ENCODE results near the gene PTPRK. TPM values are rescaled to one million over a fixed set of nuclear protein-coding genes. Genes with fewer than 3 reads are reported as not detected.

Gene PTPRK
- total and polyA plus RNA-seq, 5 donors from 2014 or later: 0.16 to 1.0 (median 0.45) TPM; not detected in 1

DNA sequence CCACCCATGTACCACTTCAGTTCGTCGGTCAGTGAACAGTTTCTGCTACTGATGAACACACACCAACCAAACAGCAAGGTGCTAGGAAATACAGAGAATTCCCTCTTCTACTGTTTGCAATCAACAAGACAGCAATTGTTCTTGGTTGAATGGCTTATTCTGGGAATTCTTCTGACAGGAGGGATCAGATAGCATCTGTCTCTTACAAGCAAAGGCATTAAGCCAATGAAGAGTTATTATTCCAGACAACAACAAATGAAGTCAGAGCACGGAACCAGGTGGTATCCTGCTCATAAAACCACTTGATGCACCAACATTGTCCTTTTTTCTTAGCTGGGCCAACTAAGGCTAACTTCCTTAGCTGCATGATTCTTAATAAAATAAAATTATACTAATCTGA, 37.8 kb downstream of the PTPRK start:
- Histone ChIP-seq H3K4me3 (ENCODE audit: low read depth, low read length) (no peak overlapping the region), H3K27me3 (ENCODE audit: control insufficient read depth, insufficient read depth, low read length) (no peaks in the 10 kb centered on the region), H3K4me1 (ENCODE audit: control insufficient read depth, insufficient read depth, low read length, poor library complexity, severe bottlenecking) (peaks cover 5% of the 10 kb centered on the region), H3K9me3 (ENCODE audit: control insufficient read depth in 2 of 2, low read length in 2 of 2) (no peaks in the 10 kb centered on the region), H3K27ac (ENCODE audit: insufficient read depth, low read length, poor library complexity, severe bottlenecking) (no peak overlapping the region), H3K36me3 (ENCODE audit: control insufficient read depth, insufficient read depth, low read length) (no peaks in the 10 kb centered on the region)
- ATAC-seq (ENCODE audit: low read depth in 2 of 2) (no peak), DNase-seq (no peak)
- no peaks in the 10 kb centered on the region for H3K36me3 Mint-ChIP-seq
- H3K4me3 Mint-ChIP-seq: no peak overlapping the region
- no peak overlapping the region for H3K27ac Mint-ChIP-seq
- no peaks in the 10 kb centered on the region for H3K27me3 Mint-ChIP-seq
- peaks cover 0 to 10% (median 3%) of the 10 kb centered on the region in 4 donors for H3K4me1 Mint-ChIP-seq
- peaks cover 0 to 4% (median 0%) of the 10 kb centered on the region in 7 donors for H3K9me3 Mint-ChIP-seq

GRCh38 chr6:128479991-128480390, 40.4 kb downstream of the PTPRK start:
- DNase-seq: no peak
- Histone ChIP-seq H3K27me3 (ENCODE audit: control insufficient read depth, insufficient read depth, low read length) (no peaks in the 10 kb centered on the region), H3K9me3 (ENCODE audit: control insufficient read depth in 2 of 2, low read length in 2 of 2) (no peaks in the 10 kb centered on the region), H3K4me3 (ENCODE audit: low read depth, low read length) (no peak overlapping the region), H3K4me1 (ENCODE audit: control insufficient read depth, insufficient read depth, low read length, poor library complexity, severe bottlenecking) (peaks cover 5% of the 10 kb centered on the region), H3K27ac (ENCODE audit: insufficient read depth, low read length, poor library complexity, severe bottlenecking) (no peak overlapping the region), H3K36me3 (ENCODE audit: control insufficient read depth, insufficient read depth, low read length) (no peaks in the 10 kb centered on the region)
- H3K36me3 Mint-ChIP-seq: no peaks in the 10 kb centered on the region
- H3K27me3 Mint-ChIP-seq: no peaks in the 10 kb centered on the region
- no peak overlapping the region for H3K4me3 Mint-ChIP-seq
- peaks cover 0 to 10% (median 3%) of the 10 kb centered on the region in 4 donors for H3K4me1 Mint-ChIP-seq
- no peak overlapping the region for H3K27ac Mint-ChIP-seq
- peaks cover 0 to 4% (median 0%) of the 10 kb centered on the region in 7 donors for H3K9me3 Mint-ChIP-seq
- ATAC-seq (ENCODE audit: low read depth in 2 of 2): no peak

- H3K9me3 Mint-ChIP-seq: peaks cover 0 to 4% (median 0%) of the 10 kb centered on the region in 7 donors
- no peak overlapping the region for H3K27ac ChIP-seq (ENCODE audit: insufficient read depth, low read length, poor library complexity, severe bottlenecking)
- DNase-seq (no peak), ATAC-seq (ENCODE audit: low read depth in 2 of 2) (no peak)
- no peaks in the 10 kb centered on the region for H3K27me3 ChIP-seq (ENCODE audit: control insufficient read depth, insufficient read depth, low read length)
- peak overlapping the region; percentile 46 for H3K4me3 ChIP-seq (ENCODE audit: low read depth, low read length)
- no peak overlapping the region for H3K27ac Mint-ChIP-seq
- H3K36me3 ChIP-seq (ENCODE audit: control insufficient read depth, insufficient read depth, low read length): no peaks in the 10 kb centered on the region
- H3K4me1 Mint-ChIP-seq: peaks cover 0 to 10% (median 3%) of the 10 kb centered on the region in 4 donors
- H3K36me3 Mint-ChIP-seq: no peaks in the 10 kb centered on the region
- no peaks in the 10 kb centered on the region for H3K27me3 Mint-ChIP-seq
- no peaks in the 10 kb centered on the region for H3K9me3 ChIP-seq (ENCODE audit: control insufficient read depth in 2 of 2, low read length in 2 of 2)
- H3K4me1 ChIP-seq (ENCODE audit: control insufficient read depth, insufficient read depth, low read length, poor library complexity, severe bottlenecking): peaks cover 5% of the 10 kb centered on the region
- H3K4me3 Mint-ChIP-seq: peak overlapping the region in 2 of 4 donors; percentile 53 to 75
These were observed 41.2 kb downstream of the PTPRK start for GRCh38 chr6:128479048-128479666.

GRCh38 chr6:128478230-128479047, 42.0 kb downstream of the PTPRK start:
- H3K36me3 Mint-ChIP-seq: no peaks in the 10 kb centered on the region
- peak overlapping the region; percentile 46 for H3K4me3 ChIP-seq (ENCODE audit: low read depth, low read length)
- H3K36me3 ChIP-seq (ENCODE audit: control insufficient read depth, insufficient read depth, low read length): no peaks in the 10 kb centered on the region
- ATAC-seq (ENCODE audit: low read depth in 2 of 2) (peak in 1 of 2 donors; percentile 21), DNase-seq (peak in 1 of 3 donors; percentile 28)
- H3K4me3 Mint-ChIP-seq: peak overlapping the region in 3 of 4 donors; percentile 29 to 75 (median 53)
- no peaks in the 10 kb centered on the region for H3K27me3 ChIP-seq (ENCODE audit: control insufficient read depth, insufficient read depth, low read length)
- H3K27me3 Mint-ChIP-seq: no peaks in the 10 kb centered on the region
- no peak overlapping the region for H3K27ac ChIP-seq (ENCODE audit: insufficient read depth, low read length, poor library complexity, severe bottlenecking)
- H3K9me3 ChIP-seq (ENCODE audit: control insufficient read depth in 2 of 2, low read length in 2 of 2): no peaks in the 10 kb centered on the region
- peak overlapping the region in 2 of 3 donors; percentile 3 to 21 for H3K27ac Mint-ChIP-seq
- peaks cover 5% of the 10 kb centered on the region for H3K4me1 ChIP-seq (ENCODE audit: control insufficient read depth, insufficient read depth, low read length, poor library complexity, severe bottlenecking)
- H3K9me3 Mint-ChIP-seq: peaks cover 0 to 4% (median 0%) of the 10 kb centered on the region in 7 donors
- peaks cover 0 to 10% (median 3%) of the 10 kb centered on the region in 4 donors for H3K4me1 Mint-ChIP-seq

GRCh38 chr6:128474933-128475332, 45.5 kb downstream of the PTPRK start:
- no peaks in the 10 kb centered on the region for H3K36me3 Mint-ChIP-seq
- peaks cover 0 to 1% (median 0%) of the 10 kb centered on the region in 7 donors for H3K9me3 Mint-ChIP-seq
- no peak for DNase-seq
- H3K4me3 Mint-ChIP-seq: no peak overlapping the region
- no peak overlapping the region for H3K27ac Mint-ChIP-seq
- Histone ChIP-seq H3K27me3 (ENCODE audit: control insufficient read depth, insufficient read depth, low read length) (no peaks in the 10 kb centered on the region), H3K36me3 (ENCODE audit: control insufficient read depth, insufficient read depth, low read length) (no peaks in the 10 kb centered on the region), H3K27ac (ENCODE audit: insufficient read depth, low read length, poor library complexity, severe bottlenecking) (no peak overlapping the region), H3K9me3 (ENCODE audit: control insufficient read depth in 2 of 2, low read length in 2 of 2) (no peaks in the 10 kb centered on the region), H3K4me3 (ENCODE audit: low read depth, low read length) (no peak overlapping the region), H3K4me1 (ENCODE audit: control insufficient read depth, insufficient read depth, low read length, poor library complexity, severe bottlenecking) (peaks cover 5% of the 10 kb centered on the region)
- ATAC-seq (ENCODE audit: low read depth in 2 of 2): no peak
- no peaks in the 10 kb centered on the region for H3K27me3 Mint-ChIP-seq
- peaks cover 0 to 10% (median 3%) of the 10 kb centered on the region in 4 donors for H3K4me1 Mint-ChIP-seq

- Histone ChIP-seq H3K4me1 (ENCODE audit: control insufficient read depth, insufficient read depth, low read length, poor library complexity, severe bottlenecking) (peaks cover 5% of the 10 kb centered on the region), H3K27me3 (ENCODE audit: control insufficient read depth, insufficient read depth, low read length) (no peaks in the 10 kb centered on the region), H3K4me3 (ENCODE audit: low read depth, low read length) (no peak overlapping the region), H3K27ac (ENCODE audit: insufficient read depth, low read length, poor library complexity, severe bottlenecking) (no peak overlapping the region), H3K36me3 (ENCODE audit: control insufficient read depth, insufficient read depth, low read length) (no peaks in the 10 kb centered on the region), H3K9me3 (ENCODE audit: control insufficient read depth in 2 of 2, low read length in 2 of 2) (no peaks in the 10 kb centered on the region)
- H3K4me3 Mint-ChIP-seq: no peak overlapping the region
- DNase-seq: no peak
- H3K27me3 Mint-ChIP-seq: no peaks in the 10 kb centered on the region
- H3K36me3 Mint-ChIP-seq: no peaks in the 10 kb centered on the region
- H3K27ac Mint-ChIP-seq: no peak overlapping the region
- peaks cover 0 to 1% (median 0%) of the 10 kb centered on the region in 7 donors for H3K9me3 Mint-ChIP-seq
- no peak for ATAC-seq (ENCODE audit: low read depth in 2 of 2)
- H3K4me1 Mint-ChIP-seq: peaks cover 0 to 10% (median 3%) of the 10 kb centered on the region in 4 donors
These were observed 45.9 kb downstream of the PTPRK start for GRCh38 chr6:128474481-128474880.

- H3K4me3 ChIP-seq (ENCODE audit: low read depth, low read length): no peak overlapping the region
- ATAC-seq (ENCODE audit: low read depth in 2 of 2): no peak
- H3K9me3 ChIP-seq (ENCODE audit: control insufficient read depth in 2 of 2, low read length in 2 of 2): no peaks in the 10 kb centered on the region
- no peaks in the 10 kb centered on the region for H3K4me1 ChIP-seq (ENCODE audit: control insufficient read depth, insufficient read depth, low read length, poor library complexity, severe bottlenecking)
- H3K36me3 Mint-ChIP-seq: no peaks in the 10 kb centered on the region
- H3K27me3 ChIP-seq (ENCODE audit: control insufficient read depth, insufficient read depth, low read length): no peaks in the 10 kb centered on the region
- peaks cover 0 to 1% (median 0%) of the 10 kb centered on the region in 7 donors for H3K9me3 Mint-ChIP-seq
- H3K27ac Mint-ChIP-seq: no peak overlapping the region
- no peaks in the 10 kb centered on the region for H3K27me3 Mint-ChIP-seq
- no peaks in the 10 kb centered on the region for H3K4me1 Mint-ChIP-seq
- DNase-seq: no peak
- H3K36me3 ChIP-seq (ENCODE audit: control insufficient read depth, insufficient read depth, low read length): no peaks in the 10 kb centered on the region
- H3K27ac ChIP-seq (ENCODE audit: insufficient read depth, low read length, poor library complexity, severe bottlenecking): no peak overlapping the region
- H3K4me3 Mint-ChIP-seq: no peak overlapping the region
These were observed 48.5 kb downstream of the PTPRK start for GRCh38 chr6:128471907-128472306.
